ENCODE results near the gene SUSD1. TPM values are rescaled to one million over a fixed set of nuclear protein-coding genes. Genes with fewer than 3 reads are reported as not detected.
A peak's percentile ranks its signal among the peaks of the same experiment; 100 is the strongest.

The SUSD1 gene
- total RNA-seq, 1 donor from 2014 or later: 15.7 TPM

GRCh38 chr9:112069318-112070169, 105.6 kb downstream of the SUSD1 start:
- peak; percentile 75 for ATAC-seq (ENCODE audit: low read depth)
- Mint-ChIP-seq H3K27ac (peak overlapping the region; percentile 73), H3K4me1 (peaks cover 53% of the 10 kb centered on the region), H3K36me3 (ENCODE audit: low read depth) (no peaks in the 10 kb centered on the region), H3K4me3 (peak overlapping the region; percentile 5), H3K9me3 (no peaks in the 10 kb centered on the region), H3K27me3 (no peaks in the 10 kb centered on the region)
- ChIA-PET CTCF (interaction anchor here (0.6 to 1.5 kb wide), 3 partner anchors 41 to 310 kb away, joined by 3 to 5 read pairs (median 3); no protein-coding TSS in a partner anchor), POLR2A (interaction anchor here (0.6 to 3.3 kb wide), 15 partner anchors 8 to 415 kb away, joined by 3 to 33 read pairs (median 5); partner anchors contain the start of gene UGCG)
- DNase-seq: no peak
- intact Hi-C loops (cut with micrococcal nuclease): no loop called here
- TF ChIP-seq CTCF (IDR thresholded peaks at IDR 0.05): no peak

GRCh38 chr9:112065806-112066606, 109.1 kb downstream of the SUSD1 start:
- H3K4me3 Mint-ChIP-seq: no peak overlapping the region
- ChIA-PET POLR2A (interaction anchor here (0.6 to 1.9 kb wide), 2 partner anchors 14 to 145 kb away, joined by 7 to 10 read pairs; no protein-coding TSS in a partner anchor), CTCF (interaction anchor here (1.0 kb wide), 1 partner anchor 9 kb away, joined by 4 read pairs; no protein-coding TSS in a partner anchor)
- H3K27me3 Mint-ChIP-seq: no peaks in the 10 kb centered on the region
- ATAC-seq (ENCODE audit: low read depth) (no peak), DNase-seq (no peak)
- H3K27ac Mint-ChIP-seq: no peak overlapping the region
- intact Hi-C loops (cut with micrococcal nuclease): no loop called here
- no peak for TF ChIP-seq CTCF (IDR thresholded peaks at IDR 0.05)
- no peaks in the 10 kb centered on the region for H3K9me3 Mint-ChIP-seq
- no peaks in the 10 kb centered on the region for H3K36me3 Mint-ChIP-seq (ENCODE audit: low read depth)
- peaks cover 50% of the 10 kb centered on the region for H3K4me1 Mint-ChIP-seq

GRCh38 chr9:112064871-112065270, 110.2 kb downstream of the SUSD1 start:
- no peaks in the 10 kb centered on the region for H3K9me3 Mint-ChIP-seq
- no peak overlapping the region for H3K27ac Mint-ChIP-seq
- ChIA-PET CTCF (interaction anchor here (1.6 kb wide), 1 partner anchor 10 kb away, joined by 5 read pairs; no protein-coding TSS in a partner anchor), POLR2A (no interaction called here)
- DNase-seq (no peak), ATAC-seq (ENCODE audit: low read depth) (no peak)
- no peak overlapping the region for H3K4me3 Mint-ChIP-seq
- H3K36me3 Mint-ChIP-seq (ENCODE audit: low read depth): no peaks in the 10 kb centered on the region
- no peak for TF ChIP-seq CTCF (IDR thresholded peaks at IDR 0.05)
- no peaks in the 10 kb centered on the region for H3K27me3 Mint-ChIP-seq
- peaks cover 53% of the 10 kb centered on the region for H3K4me1 Mint-ChIP-seq
- intact Hi-C loops (cut with micrococcal nuclease): no loop called here

GRCh38 chr9:112063586-112063985, 111.5 kb downstream of the SUSD1 start:
- Mint-ChIP-seq H3K36me3 (ENCODE audit: low read depth) (no peaks in the 10 kb centered on the region), H3K27me3 (no peaks in the 10 kb centered on the region), H3K4me1 (peaks cover 53% of the 10 kb centered on the region), H3K4me3 (no peak overlapping the region), H3K27ac (no peak overlapping the region), H3K9me3 (no peaks in the 10 kb centered on the region)
- ChIA-PET POLR2A (interaction anchor here (0.6 kb wide), 1 partner anchor 16 kb away, joined by 6 read pairs; no protein-coding TSS in a partner anchor), CTCF (interaction anchor here (1.6 kb wide), 1 partner anchor 11 kb away, joined by 5 read pairs; no protein-coding TSS in a partner anchor)
- ATAC-seq (ENCODE audit: low read depth): no peak
- DNase-seq: no peak
- no peak for TF ChIP-seq CTCF (IDR thresholded peaks at IDR 0.05)
- intact Hi-C loops (cut with micrococcal nuclease): no loop called here

All from activated B cell treated with CpG ODN at 0.5 μM for 24 hours (primary cell).